NCI-H524 treated with DMSO at 0.1 percent for 48 hours (cell line): ENCODE measurements around the gene SLX9.
"Not testable (repeated sequence)": the region's sequence is repeated elsewhere in the genome, so short reads cannot be mapped to it uniquely, and the experiment has no call there.

Experiments used
- DNase-seq: peaks from one replicate; lab custom pipeline; 2025; lab: John Stamatoyannopoulos, UW

SLX9 gene

GRCh38 chr21:45019076-45019886, 79.5 kb downstream of the SLX9 start:
- no peak for DNase-seq

DNA sequence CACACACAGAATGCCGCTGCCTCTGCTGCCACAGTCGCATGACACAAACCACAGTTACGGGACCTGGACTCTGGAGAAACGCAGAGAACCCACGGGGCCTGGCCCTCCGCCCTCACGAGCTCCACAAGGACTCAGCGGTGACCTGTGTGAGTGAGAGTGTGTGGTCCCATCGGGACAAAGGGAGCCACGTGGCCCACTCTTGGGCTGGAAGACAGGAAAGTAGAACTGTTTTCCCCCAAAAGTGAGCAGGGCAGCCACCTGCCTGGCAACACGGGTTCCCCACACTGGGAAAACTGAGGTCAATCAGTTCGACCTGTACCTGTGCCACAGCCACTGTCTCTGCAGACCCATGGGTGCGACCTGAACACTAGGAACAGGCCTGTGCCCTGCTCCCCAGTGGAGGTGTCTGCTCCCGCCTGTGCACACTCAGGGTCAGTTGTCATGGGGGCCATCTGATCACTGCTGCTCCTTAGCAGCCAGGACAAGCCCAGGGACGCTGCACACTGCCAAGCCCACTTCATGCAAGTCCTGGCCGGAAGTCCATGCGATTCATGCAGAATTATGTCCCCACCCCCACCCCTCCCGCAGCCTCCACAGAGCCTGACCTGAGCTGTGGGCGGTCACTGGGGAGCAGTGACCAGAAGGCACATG, 80.2 kb downstream of the SLX9 start:
- DNase-seq = no peak

GRCh38 chr21:45020629-45021427, 81.0 kb downstream of the SLX9 start:
- DNase-seq = no peak

- no peak for DNase-seq
Measured at GRCh38 chr21:45021428-45022347, 81.9 kb downstream of the SLX9 start.

DNA sequence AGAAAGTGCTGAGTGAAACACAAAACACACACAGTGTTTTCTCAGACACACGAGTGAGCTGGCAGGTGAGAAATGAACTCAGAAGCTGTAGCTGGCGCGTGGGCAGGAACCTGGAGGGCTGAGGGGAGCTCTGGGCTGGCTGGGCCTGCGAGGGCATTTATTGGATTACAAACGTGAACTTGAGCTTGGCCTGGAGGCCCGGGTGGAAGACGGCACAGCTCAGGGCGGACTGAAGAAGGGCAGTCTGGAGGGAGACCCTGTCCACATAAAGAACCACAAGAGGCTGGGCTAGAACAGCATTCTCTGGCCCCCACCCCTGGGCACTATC, 82.5 kb downstream of the SLX9 start:
- no peak for DNase-seq

DNA sequence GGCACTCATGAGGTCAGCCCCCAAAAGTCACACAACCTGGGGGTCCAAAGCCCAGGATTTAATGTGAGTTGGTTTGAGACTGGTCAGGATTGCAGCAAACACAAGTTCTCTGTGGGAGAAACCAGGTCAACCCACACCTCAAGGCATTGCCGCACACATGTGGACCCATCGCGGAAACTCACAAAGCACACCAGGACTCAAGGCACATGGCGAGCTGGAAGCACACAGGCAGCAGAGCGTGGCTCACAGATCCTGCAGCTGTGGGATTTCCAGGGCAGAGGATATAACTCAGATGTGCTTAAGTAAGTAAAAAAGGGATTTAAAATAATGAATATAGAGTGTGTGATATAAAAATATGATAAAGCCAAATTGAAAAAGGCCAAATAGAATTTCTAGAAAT, 82.9 kb downstream of the SLX9 start:
- DNase-seq = no peak

DNA sequence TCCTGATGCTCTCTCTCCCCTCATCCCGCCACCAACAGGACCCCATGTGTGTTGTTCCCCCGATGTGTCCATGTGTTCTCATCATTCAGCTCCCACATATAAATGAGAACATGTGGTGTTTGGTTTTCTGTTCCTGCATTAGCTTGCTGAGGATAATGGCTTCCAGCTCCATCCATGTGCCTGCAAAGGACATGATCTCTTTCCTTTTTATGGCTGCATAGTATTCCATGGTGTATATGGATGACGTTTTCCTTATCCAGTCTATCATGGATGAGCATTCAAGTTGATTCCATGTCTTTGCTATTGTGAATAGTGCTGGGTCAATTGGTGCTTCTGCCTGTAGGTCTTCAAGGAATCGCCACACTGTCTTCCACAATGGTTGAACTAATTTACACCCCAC, 84.7 kb downstream of the SLX9 start:
- not testable (repeated sequence) for DNase-seq

DNA sequence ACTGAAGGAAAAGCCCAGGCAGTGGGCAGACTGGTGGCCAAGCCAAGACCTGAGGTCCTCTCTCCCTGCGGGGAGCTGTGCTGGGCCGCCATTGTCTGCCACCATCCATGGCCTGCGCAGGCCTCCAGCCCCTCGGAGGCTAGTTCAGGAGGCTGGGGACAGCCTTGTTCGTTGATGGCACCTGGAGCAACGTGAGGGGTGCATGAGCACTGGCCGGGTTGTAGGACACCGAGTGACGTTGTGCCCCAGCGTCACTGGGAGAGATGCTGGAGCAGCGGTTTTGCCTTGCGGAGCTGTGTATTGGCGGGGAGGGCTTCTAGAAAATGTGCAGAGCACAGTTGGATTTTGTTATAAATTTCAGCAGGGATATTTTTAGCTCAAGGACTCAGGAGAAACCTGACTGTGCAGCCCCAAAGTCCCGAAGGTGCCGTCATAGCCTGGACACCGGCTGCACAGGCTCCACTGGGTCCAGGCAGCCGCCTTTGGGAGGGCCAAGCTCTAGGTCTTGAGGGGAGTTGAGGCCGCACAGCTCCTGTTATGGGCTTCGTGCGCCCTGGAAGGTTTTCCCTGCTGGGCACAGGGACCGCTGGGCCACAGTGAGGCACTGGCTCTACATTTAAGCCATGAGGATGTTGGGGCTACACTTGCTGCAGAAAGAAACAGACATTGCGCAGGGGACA, 86.4 kb downstream of the SLX9 start:
- no peak for DNase-seq
